ENCODE measurements around the gene PEX1.

The PEX1 gene

GRCh38 chr7:92528188-92528957 is at the start of gene PEX1, which contains the start of gene RBM48:
Gene PEX1, minus strand, starts transcription at chr7:92528520. Its CDS starts 85 bp downstream, at chr7:92528435.
Gene RBM48, plus strand, starts transcription at chr7:92528795. Its CDS starts 19 bp downstream, at chr7:92528814.
- H3K4me1 ChIP-seq (ENCODE audit: control insufficient read depth in 2 of 2, insufficient read depth in 2 of 2, low read length in 2 of 2) = peaks cover 16 to 20% of the 10 kb centered on the region in 2 donors
- H3K27ac ChIP-seq (ENCODE audit: low read depth in 2 of 2, low read length in 2 of 2) = peak within 1 kb of the TSS; percentile 85 to 94
- peak within 1 kb of the TSS; percentile 93 to 100 for H3K4me3 ChIP-seq (ENCODE audit: low read length in 2 of 2)
- no peaks in the 10 kb centered on the region for H3K27me3 ChIP-seq (ENCODE audit: control insufficient read depth in 2 of 2, insufficient read depth in 2 of 2, low read length in 2 of 2)
- peaks cover 26 to 27% of the 10 kb centered on the region in 2 donors for H3K36me3 ChIP-seq (ENCODE audit: control insufficient read depth in 2 of 2, insufficient read depth in 2 of 2, low read length in 2 of 2)
- H3K9ac ChIP-seq (ENCODE audit: low read depth in 1 of 2, low read length in 2 of 2) = peak within 1 kb of the TSS; percentile 87 to 96
- no peaks in the 10 kb centered on the region for H3K9me3 ChIP-seq (ENCODE audit: control insufficient read depth in 2 of 2, low read length in 2 of 2)

- Histone ChIP-seq H3K4me3 (ENCODE audit: low read length in 2 of 2) (no peak overlapping the region), H3K27me3 (ENCODE audit: control insufficient read depth in 2 of 2, insufficient read depth in 2 of 2, low read length in 2 of 2) (no peaks in the 10 kb centered on the region), H3K9me3 (ENCODE audit: control insufficient read depth in 2 of 2, low read length in 2 of 2) (no peaks in the 10 kb centered on the region), H3K9ac (ENCODE audit: low read depth in 1 of 2, low read length in 2 of 2) (no peak overlapping the region), H3K36me3 (ENCODE audit: control insufficient read depth in 2 of 2, insufficient read depth in 2 of 2, low read length in 2 of 2) (peaks cover 61 to 62% of the 10 kb centered on the region in 2 donors), H3K4me1 (ENCODE audit: control insufficient read depth in 2 of 2, insufficient read depth in 2 of 2, low read length in 2 of 2) (no peaks in the 10 kb centered on the region), H3K27ac (ENCODE audit: low read depth in 2 of 2, low read length in 2 of 2) (no peak overlapping the region)
These were observed 48.0 kb upstream of the PEX1 start for GRCh38 chr7:92576296-92576695.

DNA sequence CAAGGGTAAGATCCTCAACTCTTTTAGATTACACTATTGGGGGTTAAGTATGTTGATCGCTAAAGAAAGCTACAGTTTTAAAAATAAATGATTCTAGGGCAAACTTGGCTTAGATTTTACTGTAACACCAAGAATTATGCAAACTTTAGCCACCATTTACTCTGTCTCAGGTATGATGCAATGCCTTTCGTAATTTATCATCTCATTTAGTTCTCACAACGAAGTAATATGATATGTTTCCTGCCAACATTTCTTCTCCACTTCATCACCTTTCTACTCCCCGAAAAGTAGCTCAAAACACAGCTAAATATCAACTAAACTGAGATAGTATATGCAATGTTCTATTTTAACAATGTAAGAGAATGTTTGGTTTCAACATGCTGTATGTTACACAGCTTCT is 40.8 kb upstream of the PEX1 start:
- H3K36me3 ChIP-seq (ENCODE audit: control insufficient read depth in 2 of 2, insufficient read depth in 2 of 2, low read length in 2 of 2) = peaks cover 49 to 58% of the 10 kb centered on the region in 2 donors
- H3K27me3 ChIP-seq (ENCODE audit: control insufficient read depth in 2 of 2, insufficient read depth in 2 of 2, low read length in 2 of 2) = no peaks in the 10 kb centered on the region
- no peaks in the 10 kb centered on the region for H3K9me3 ChIP-seq (ENCODE audit: control insufficient read depth in 2 of 2, low read length in 2 of 2)
- no peak overlapping the region for H3K9ac ChIP-seq (ENCODE audit: low read depth in 1 of 2, low read length in 2 of 2)
- H3K4me3 ChIP-seq (ENCODE audit: low read length in 2 of 2) = no peak overlapping the region
- H3K27ac ChIP-seq (ENCODE audit: low read depth in 2 of 2, low read length in 2 of 2) = no peak overlapping the region
- H3K4me1 ChIP-seq (ENCODE audit: control insufficient read depth in 2 of 2, insufficient read depth in 2 of 2, low read length in 2 of 2) = no peaks in the 10 kb centered on the region

GRCh38 chr7:92567460-92567859 is 39.1 kb upstream of the PEX1 start:
- H3K36me3 ChIP-seq (ENCODE audit: control insufficient read depth in 2 of 2, insufficient read depth in 2 of 2, low read length in 2 of 2) = peaks cover 52 to 63% of the 10 kb centered on the region in 2 donors
- H3K27ac ChIP-seq (ENCODE audit: low read depth in 2 of 2, low read length in 2 of 2) = no peak overlapping the region

GRCh38 chr7:92563345-92563744 is 35.0 kb upstream of the PEX1 start:
- no peak overlapping the region for H3K4me3 ChIP-seq (ENCODE audit: low read length in 2 of 2)

More at GRCh38 chr7:92567460-92567859, 39.1 kb upstream of the PEX1 start:
- H3K4me1 ChIP-seq (ENCODE audit: control insufficient read depth in 2 of 2, insufficient read depth in 2 of 2, low read length in 2 of 2) = no peaks in the 10 kb centered on the region
- no peak overlapping the region for H3K9ac ChIP-seq (ENCODE audit: low read depth in 1 of 2, low read length in 2 of 2)
- no peak overlapping the region for H3K4me3 ChIP-seq (ENCODE audit: low read length in 2 of 2)
- H3K27me3 ChIP-seq (ENCODE audit: control insufficient read depth in 2 of 2, insufficient read depth in 2 of 2, low read length in 2 of 2) = no peaks in the 10 kb centered on the region
- no peaks in the 10 kb centered on the region for H3K9me3 ChIP-seq (ENCODE audit: control insufficient read depth in 2 of 2, low read length in 2 of 2)

GRCh38 chr7:92560602-92561001 is 32.3 kb upstream of the PEX1 start:
- Histone ChIP-seq H3K4me3 (ENCODE audit: low read length in 2 of 2) (no peak overlapping the region), H3K9ac (ENCODE audit: low read depth in 1 of 2, low read length in 2 of 2) (no peak overlapping the region), H3K27ac (ENCODE audit: low read depth in 2 of 2, low read length in 2 of 2) (no peak overlapping the region), H3K9me3 (ENCODE audit: control insufficient read depth in 2 of 2, low read length in 2 of 2) (no peaks in the 10 kb centered on the region), H3K4me1 (ENCODE audit: control insufficient read depth in 2 of 2, insufficient read depth in 2 of 2, low read length in 2 of 2) (no peaks in the 10 kb centered on the region), H3K27me3 (ENCODE audit: control insufficient read depth in 2 of 2, insufficient read depth in 2 of 2, low read length in 2 of 2) (no peaks in the 10 kb centered on the region), H3K36me3 (ENCODE audit: control insufficient read depth in 2 of 2, insufficient read depth in 2 of 2, low read length in 2 of 2) (peaks cover 16 to 25% of the 10 kb centered on the region in 2 donors)

More at GRCh38 chr7:92563345-92563744, 35.0 kb upstream of the PEX1 start:
- Histone ChIP-seq H3K36me3 (ENCODE audit: control insufficient read depth in 2 of 2, insufficient read depth in 2 of 2, low read length in 2 of 2) (peaks cover 29 to 50% of the 10 kb centered on the region in 2 donors), H3K27ac (ENCODE audit: low read depth in 2 of 2, low read length in 2 of 2) (no peak overlapping the region), H3K9me3 (ENCODE audit: control insufficient read depth in 2 of 2, low read length in 2 of 2) (no peaks in the 10 kb centered on the region), H3K27me3 (ENCODE audit: control insufficient read depth in 2 of 2, insufficient read depth in 2 of 2, low read length in 2 of 2) (no peaks in the 10 kb centered on the region), H3K4me1 (ENCODE audit: control insufficient read depth in 2 of 2, insufficient read depth in 2 of 2, low read length in 2 of 2) (no peaks in the 10 kb centered on the region), H3K9ac (ENCODE audit: low read depth in 1 of 2, low read length in 2 of 2) (no peak overlapping the region)

GRCh38 chr7:92557808-92558362 is 29.6 kb upstream of the PEX1 start:
- Histone ChIP-seq H3K4me3 (ENCODE audit: low read length in 2 of 2) (no peak overlapping the region), H3K4me1 (ENCODE audit: control insufficient read depth in 2 of 2, insufficient read depth in 2 of 2, low read length in 2 of 2) (no peaks in the 10 kb centered on the region), H3K9ac (ENCODE audit: low read depth in 1 of 2, low read length in 2 of 2) (no peak overlapping the region), H3K9me3 (ENCODE audit: control insufficient read depth in 2 of 2, low read length in 2 of 2) (no peaks in the 10 kb centered on the region), H3K27me3 (ENCODE audit: control insufficient read depth in 2 of 2, insufficient read depth in 2 of 2, low read length in 2 of 2) (no peaks in the 10 kb centered on the region), H3K36me3 (ENCODE audit: control insufficient read depth in 2 of 2, insufficient read depth in 2 of 2, low read length in 2 of 2) (peaks cover 3 to 6% of the 10 kb centered on the region in 2 donors), H3K27ac (ENCODE audit: low read depth in 2 of 2, low read length in 2 of 2) (no peak overlapping the region)

DNA sequence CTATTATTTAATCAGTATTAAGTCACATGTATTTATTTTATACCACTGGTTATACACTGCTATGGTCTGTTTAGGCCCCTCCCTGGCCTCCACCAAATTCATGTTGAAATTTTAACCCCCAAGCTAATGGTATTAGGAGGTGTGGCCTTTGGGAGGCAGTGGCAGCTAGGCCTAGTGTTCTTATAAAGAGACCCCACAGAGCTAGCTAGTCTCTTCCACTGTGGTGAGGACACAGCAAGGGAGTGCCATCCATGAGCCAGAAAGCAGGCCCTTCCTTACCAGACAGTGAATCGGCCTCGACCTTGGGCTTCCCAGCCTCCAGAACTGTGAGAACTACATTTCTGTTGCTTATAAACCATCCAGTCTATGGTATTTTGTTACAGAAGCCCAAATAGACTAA is 28.9 kb upstream of the PEX1 start:
- Histone ChIP-seq H3K4me3 (ENCODE audit: low read length in 2 of 2) (no peak overlapping the region), H3K4me1 (ENCODE audit: control insufficient read depth in 2 of 2, insufficient read depth in 2 of 2, low read length in 2 of 2) (no peaks in the 10 kb centered on the region), H3K27ac (ENCODE audit: low read depth in 2 of 2, low read length in 2 of 2) (no peak overlapping the region), H3K27me3 (ENCODE audit: control insufficient read depth in 2 of 2, insufficient read depth in 2 of 2, low read length in 2 of 2) (no peaks in the 10 kb centered on the region), H3K36me3 (ENCODE audit: control insufficient read depth in 2 of 2, insufficient read depth in 2 of 2, low read length in 2 of 2) (peaks cover 0 to 6% of the 10 kb centered on the region in 2 donors), H3K9me3 (ENCODE audit: control insufficient read depth in 2 of 2, low read length in 2 of 2) (no peaks in the 10 kb centered on the region), H3K9ac (ENCODE audit: low read depth in 1 of 2, low read length in 2 of 2) (no peak overlapping the region)

- no peak overlapping the region for H3K9ac ChIP-seq (ENCODE audit: low read depth in 1 of 2, low read length in 2 of 2)
- H3K27me3 ChIP-seq (ENCODE audit: control insufficient read depth in 2 of 2, insufficient read depth in 2 of 2, low read length in 2 of 2) = no peaks in the 10 kb centered on the region
- no peaks in the 10 kb centered on the region for H3K9me3 ChIP-seq (ENCODE audit: control insufficient read depth in 2 of 2, low read length in 2 of 2)
- H3K36me3 ChIP-seq (ENCODE audit: control insufficient read depth in 2 of 2, insufficient read depth in 2 of 2, low read length in 2 of 2) = no peaks in the 10 kb centered on the region
- H3K27ac ChIP-seq (ENCODE audit: low read depth in 2 of 2, low read length in 2 of 2) = no peak overlapping the region
- no peak overlapping the region for H3K4me3 ChIP-seq (ENCODE audit: low read length in 2 of 2)
- H3K4me1 ChIP-seq (ENCODE audit: control insufficient read depth in 2 of 2, insufficient read depth in 2 of 2, low read length in 2 of 2) = no peaks in the 10 kb centered on the region
These were observed 21.9 kb upstream of the PEX1 start for GRCh38 chr7:92550194-92550593.

GRCh38 chr7:92547579-92547978 is 19.3 kb upstream of the PEX1 start:
- Histone ChIP-seq H3K27ac (ENCODE audit: low read depth in 2 of 2, low read length in 2 of 2) (no peak overlapping the region), H3K9me3 (ENCODE audit: control insufficient read depth in 2 of 2, low read length in 2 of 2) (no peaks in the 10 kb centered on the region), H3K4me3 (ENCODE audit: low read length in 2 of 2) (no peak overlapping the region)

More at GRCh38 chr7:92547579-92547978, 19.3 kb upstream of the PEX1 start:
- no peaks in the 10 kb centered on the region for H3K27me3 ChIP-seq (ENCODE audit: control insufficient read depth in 2 of 2, insufficient read depth in 2 of 2, low read length in 2 of 2)
- H3K4me1 ChIP-seq (ENCODE audit: control insufficient read depth in 2 of 2, insufficient read depth in 2 of 2, low read length in 2 of 2) = no peaks in the 10 kb centered on the region
- no peaks in the 10 kb centered on the region for H3K36me3 ChIP-seq (ENCODE audit: control insufficient read depth in 2 of 2, insufficient read depth in 2 of 2, low read length in 2 of 2)
- H3K9ac ChIP-seq (ENCODE audit: low read depth in 1 of 2, low read length in 2 of 2) = no peak overlapping the region

All from mucosa of rectum (tissue), 2 donors.